ENCODE results near the gene ZIC2.

DNA sequence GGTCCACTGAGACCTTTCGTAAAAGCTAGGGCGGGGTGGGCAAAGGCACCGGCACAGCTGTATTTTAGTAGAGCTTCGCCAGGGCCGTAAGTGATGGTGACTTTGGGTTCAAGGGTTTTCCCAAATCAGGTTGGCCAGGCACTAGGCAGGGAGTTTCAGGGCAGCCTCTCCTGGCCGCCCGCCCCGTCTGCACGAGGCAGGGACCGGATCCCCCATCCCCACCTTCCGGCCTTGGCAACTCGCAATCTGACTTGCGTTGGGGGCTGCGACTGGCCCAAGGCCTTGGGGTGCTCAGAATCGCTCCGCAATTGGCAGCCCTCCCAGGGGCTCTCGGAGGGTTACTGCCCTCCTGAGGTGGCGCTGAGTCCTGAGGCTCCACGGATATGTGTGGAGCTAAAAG, 6.0 kb upstream of the ZIC2 start:
- TF ChIP-seq CTCF (IDR thresholded peaks at IDR 0.05; ENCODE audit: insufficient read depth, low read length) (no peak), POLR2AphosphoS5 (IDR thresholded peaks at IDR 0.05; ENCODE audit: low read depth) (no peak)

All from HL-60 (cell line).